HEK293 (cell line): ENCODE results near the gene KCNH5.

Experiments used
- CTCF ChIA-PET: fragments of 350-600 bp; formaldehyde crosslinking; extraction: SDS; loops from one replicate; lab custom pipeline; 2021; ENCODE audit warnings: antibody characterized with exemption; lab: Yijun Ruan, JAX
- POLR2A ChIA-PET: fragments of 300-600 bp; formaldehyde crosslinking; extraction: SDS; loops from one replicate; lab custom pipeline; 2020; ENCODE audit warnings: antibody characterized with exemption, inconsistent platforms; lab: Yijun Ruan, JAX
- H3K27ac ChIP-seq: fragments of 200-500 bp; sonication (Bioruptor generic); 2 replicates; pipeline ENCODE4 v1.5.1; 2014; ENCODE audit warnings: low read depth, low read length, control low read depth, inconsistent platforms; ENCODE audit errors: extremely low read depth
- H3K36me3 ChIP-seq, 2 experiments: fragments of 200-500 bp in 1 of 2; sonication (Bioruptor generic) in 1 of 2; 1 replicate in 1 of 2; 2 replicates in 1 of 2; pipeline ENCODE4 v1.5.1; 2014 to 2017; ENCODE audit warnings: inconsistent platforms in 2 of 2, low read length in 2 of 2; ENCODE audit not compliant: control insufficient read depth in 2 of 2, insufficient read depth in 1 of 2
- H3K4me1 ChIP-seq: fragments of 200-500 bp; sonication (Bioruptor generic); 2 replicates; pipeline ENCODE4 v1.5.1; 2014; ENCODE audit warnings: mild to moderate bottlenecking, low read length, inconsistent platforms; ENCODE audit not compliant: control insufficient read depth, insufficient read depth
- H3K4me3 ChIP-seq: 2 replicates; pipeline ENCODE4 v1.5.1; 2011; ENCODE audit warnings: low read depth, mild to moderate bottlenecking, control low read depth, low read length, moderate library complexity
- H3K9me3 ChIP-seq: fragments of 200-500 bp; sonication (Bioruptor generic); 2 replicates; pipeline ENCODE4 v1.5.1; 2014; ENCODE audit warnings: low read depth, low read length, inconsistent platforms; ENCODE audit not compliant: control insufficient read depth, insufficient read depth
- BCL11B ChIP-seq: fragments of 450-650 bp; formaldehyde crosslinking; IDR thresholded peaks from 2 replicates; pipeline ENCODE4 v1.5.1; 2016; ENCODE audit warnings: low read depth, missing biosample characterization, missing genetic modification characterization
- GLIS1 ChIP-seq: fragments of 450-650 bp; formaldehyde crosslinking; IDR thresholded peaks from 2 replicates; pipeline ENCODE4 v1.5.1; 2016; ENCODE audit warnings: missing biosample characterization, missing genetic modification characterization
- PRDM1 ChIP-seq: fragments of 450-650 bp; formaldehyde crosslinking; IDR thresholded peaks from 2 replicates; pipeline ENCODE4; 2016; ENCODE audit warnings: missing biosample characterization, missing genetic modification characterization
- ZNF114 ChIP-seq: fragments of 450-650 bp; formaldehyde crosslinking; IDR thresholded peaks from 2 replicates; pipeline ENCODE4 v1.5.0; 2017; ENCODE audit warnings: missing biosample characterization, missing genetic modification characterization
- ZNF133 ChIP-seq: fragments of 450-650 bp; formaldehyde crosslinking; IDR thresholded peaks from 2 replicates; pipeline ENCODE4 v1.5.1; 2016; ENCODE audit warnings: missing biosample characterization, missing genetic modification characterization
- ZNF146 ChIP-seq: fragments of 450-650 bp; formaldehyde crosslinking; IDR thresholded peaks from 2 replicates; pipeline ENCODE4 v1.5.1; 2016; ENCODE audit warnings: missing biosample characterization, missing genetic modification characterization
- ZNF223 ChIP-seq: fragments of 450-650 bp; formaldehyde crosslinking; IDR thresholded peaks from 2 replicates; pipeline ENCODE4 v1.5.1; 2016; ENCODE audit warnings: missing biosample characterization, missing genetic modification characterization
- ZNF501 ChIP-seq: fragments of 450-650 bp; formaldehyde crosslinking; IDR thresholded peaks from 2 replicates; pipeline ENCODE4 v1.5.1; 2016; ENCODE audit warnings: missing biosample characterization, missing genetic modification characterization
- ZNF544 ChIP-seq: fragments of 450-650 bp; formaldehyde crosslinking; IDR thresholded peaks from 2 replicates; pipeline ENCODE4 v1.5.0; 2017; ENCODE audit warnings: missing biosample characterization, missing genetic modification characterization
- ZNF548 ChIP-seq: fragments of 450-650 bp; formaldehyde crosslinking; IDR thresholded peaks from 2 replicates; pipeline ENCODE4 v1.5.1; 2016; ENCODE audit warnings: missing biosample characterization, missing genetic modification characterization
- ZNF624 ChIP-seq: fragments of 450-650 bp; formaldehyde crosslinking; IDR thresholded peaks from 2 replicates; pipeline ENCODE4 v1.5.1; 2017; ENCODE audit warnings: missing biosample characterization, missing genetic modification characterization
- ZNF629 ChIP-seq: fragments of 450-650 bp; formaldehyde crosslinking; IDR thresholded peaks from 2 replicates; pipeline ENCODE4 v1.5.1; 2017; ENCODE audit warnings: missing biosample characterization, missing genetic modification characterization
- ZNF677 ChIP-seq: fragments of 450-650 bp; IDR thresholded peaks from 2 replicates; pipeline ENCODE4 v1.5.0; 2018; ENCODE audit warnings: missing biosample characterization, mild to moderate bottlenecking, missing genetic modification characterization, moderate library complexity
- ZNF768 ChIP-seq: fragments of 450-650 bp; formaldehyde crosslinking; IDR thresholded peaks from 2 replicates; pipeline ENCODE4 v1.5.1; 2018; ENCODE audit warnings: missing biosample characterization, mild to moderate bottlenecking, missing genetic modification characterization
- ZNF792 ChIP-seq: fragments of 450-650 bp; formaldehyde crosslinking; IDR thresholded peaks from 2 replicates; pipeline ENCODE4 v1.5.1; 2016; ENCODE audit warnings: missing biosample characterization, missing genetic modification characterization
- ZXDB ChIP-seq: fragments of 450-650 bp; formaldehyde crosslinking; IDR thresholded peaks from 2 replicates; pipeline ENCODE4 v1.5.1; 2016; ENCODE audit warnings: missing biosample characterization, missing genetic modification characterization
- TF ChIP-seq, protein P1 (sequence below): fragments of 450-650 bp; formaldehyde crosslinking; IDR thresholded peaks from 2 replicates; pipeline ENCODE4 v1.5.1; 2016; ENCODE audit warnings: missing biosample characterization, missing genetic modification characterization
- TF ChIP-seq, protein P2 (sequence below): fragments of 450-650 bp; formaldehyde crosslinking; IDR thresholded peaks from 2 replicates; pipeline ENCODE4 v1.5.1; 2016; ENCODE audit warnings: missing biosample characterization, missing genetic modification characterization
- TF ChIP-seq, protein P3 (sequence below): fragments of 450-650 bp; formaldehyde crosslinking; IDR thresholded peaks from 2 replicates; pipeline ENCODE4 v1.5.1; 2017; ENCODE audit warnings: missing biosample characterization, missing genetic modification characterization
- TF ChIP-seq, protein P4 (sequence below): fragments of 450-650 bp; formaldehyde crosslinking; IDR thresholded peaks from 2 replicates; pipeline ENCODE4 v1.5.1; 2016; ENCODE audit warnings: missing biosample characterization, missing genetic modification characterization, low read depth
- TF ChIP-seq, protein P5 (sequence below): fragments of 450-650 bp; IDR thresholded peaks from 2 replicates; pipeline ENCODE4 v1.5.1; 2018; ENCODE audit warnings: missing biosample characterization, missing genetic modification characterization
- TF ChIP-seq, protein P6 (sequence below): fragments of 450-650 bp; formaldehyde crosslinking; IDR thresholded peaks from 2 replicates; pipeline ENCODE4 v1.5.1; 2016; ENCODE audit warnings: missing biosample characterization, missing genetic modification characterization

KCNH5 gene

DNA sequence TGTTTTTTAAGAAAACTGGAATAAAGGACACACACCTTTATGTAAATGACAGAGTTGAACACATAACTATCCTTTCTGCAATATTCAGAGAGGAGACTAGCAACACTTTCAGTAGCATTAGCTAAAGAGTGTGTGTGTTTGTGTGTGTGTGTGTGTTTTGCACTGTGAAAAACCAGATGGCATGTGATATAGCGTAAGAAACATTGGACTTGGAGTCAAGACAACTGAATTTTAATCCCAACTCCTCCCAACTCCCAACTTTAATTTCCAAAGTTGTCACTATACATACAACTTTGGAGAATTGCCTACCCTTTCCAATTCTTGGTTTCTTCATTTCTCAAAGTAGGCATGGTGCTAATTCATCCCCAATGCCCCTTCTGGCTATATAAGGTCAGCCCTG is 347.8 kb downstream of the KCNH5 start:
- TF ChIP-seq BCL11B (no peak), ZNF114 (no peak), ZNF146 (no peak), ZNF768 (tag by site-specific recombination) (no peak), ZNF548 (tag by site-specific recombination) (no peak)
- TF ChIP-seq, protein P1, sequence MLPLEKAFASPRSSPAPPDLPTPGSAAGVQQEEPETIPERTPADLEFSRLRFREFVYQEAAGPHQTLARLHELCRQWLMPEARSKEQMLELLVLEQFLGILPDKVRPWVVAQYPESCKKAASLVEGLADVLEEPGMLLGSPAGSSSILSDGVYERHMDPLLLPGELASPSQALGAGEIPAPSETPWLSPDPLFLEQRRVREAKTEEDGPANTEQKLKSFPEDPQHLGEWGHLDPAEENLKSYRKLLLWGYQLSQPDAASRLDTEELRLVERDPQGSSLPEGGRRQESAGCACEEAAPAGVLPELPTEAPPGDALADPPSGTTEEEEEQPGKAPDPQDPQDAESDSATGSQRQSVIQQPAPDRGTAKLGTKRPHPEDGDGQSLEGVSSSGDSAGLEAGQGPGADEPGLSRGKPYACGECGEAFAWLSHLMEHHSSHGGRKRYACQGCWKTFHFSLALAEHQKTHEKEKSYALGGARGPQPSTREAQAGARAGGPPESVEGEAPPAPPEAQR: no peak
- TF ChIP-seq, protein P2, sequence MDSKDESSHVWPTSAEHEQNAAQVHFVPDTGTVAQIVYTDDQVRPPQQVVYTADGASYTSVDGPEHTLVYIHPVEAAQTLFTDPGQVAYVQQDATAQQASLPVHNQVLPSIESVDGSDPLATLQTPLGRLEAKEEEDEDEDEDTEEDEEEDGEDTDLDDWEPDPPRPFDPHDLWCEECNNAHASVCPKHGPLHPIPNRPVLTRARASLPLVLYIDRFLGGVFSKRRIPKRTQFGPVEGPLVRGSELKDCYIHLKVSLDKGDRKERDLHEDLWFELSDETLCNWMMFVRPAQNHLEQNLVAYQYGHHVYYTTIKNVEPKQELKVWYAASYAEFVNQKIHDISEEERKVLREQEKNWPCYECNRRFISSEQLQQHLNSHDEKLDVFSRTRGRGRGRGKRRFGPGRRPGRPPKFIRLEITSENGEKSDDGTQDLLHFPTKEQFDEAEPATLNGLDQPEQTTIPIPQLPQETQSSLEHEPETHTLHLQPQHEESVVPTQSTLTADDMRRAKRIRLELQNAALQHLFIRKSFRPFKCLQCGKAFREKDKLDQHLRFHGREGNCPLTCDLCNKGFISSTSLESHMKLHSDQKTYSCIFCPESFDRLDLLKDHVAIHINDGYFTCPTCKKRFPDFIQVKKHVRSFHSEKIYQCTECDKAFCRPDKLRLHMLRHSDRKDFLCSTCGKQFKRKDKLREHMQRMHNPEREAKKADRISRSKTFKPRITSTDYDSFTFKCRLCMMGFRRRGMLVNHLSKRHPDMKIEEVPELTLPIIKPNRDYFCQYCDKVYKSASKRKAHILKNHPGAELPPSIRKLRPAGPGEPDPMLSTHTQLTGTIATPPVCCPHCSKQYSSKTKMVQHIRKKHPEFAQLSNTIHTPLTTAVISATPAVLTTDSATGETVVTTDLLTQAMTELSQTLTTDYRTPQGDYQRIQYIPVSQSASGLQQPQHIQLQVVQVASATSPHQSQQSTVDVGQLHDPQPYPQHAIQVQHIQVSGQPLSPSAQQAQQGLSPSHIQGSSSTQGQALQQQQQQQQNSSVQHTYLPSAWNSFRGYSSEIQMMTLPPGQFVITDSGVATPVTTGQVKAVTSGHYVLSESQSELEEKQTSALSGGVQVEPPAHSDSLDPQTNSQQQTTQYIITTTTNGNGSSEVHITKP: no peak
- POLR2A ChIA-PET: no interaction called here
- H3K9me3 ChIP-seq: no peaks in the 10 kb centered on the region
- no peaks in the 10 kb centered on the region for H3K4me1 ChIP-seq
- H3K36me3 ChIP-seq: no peaks in the 10 kb centered on the region
- CTCF ChIA-PET: interaction anchor here (0.7 kb wide), 1 partner anchor 519 kb away, joined by 5 read pairs; no protein-coding TSS in a partner anchor
- H3K4me3 ChIP-seq: no peak overlapping the region
- H3K27ac ChIP-seq: no peak overlapping the region

DNA sequence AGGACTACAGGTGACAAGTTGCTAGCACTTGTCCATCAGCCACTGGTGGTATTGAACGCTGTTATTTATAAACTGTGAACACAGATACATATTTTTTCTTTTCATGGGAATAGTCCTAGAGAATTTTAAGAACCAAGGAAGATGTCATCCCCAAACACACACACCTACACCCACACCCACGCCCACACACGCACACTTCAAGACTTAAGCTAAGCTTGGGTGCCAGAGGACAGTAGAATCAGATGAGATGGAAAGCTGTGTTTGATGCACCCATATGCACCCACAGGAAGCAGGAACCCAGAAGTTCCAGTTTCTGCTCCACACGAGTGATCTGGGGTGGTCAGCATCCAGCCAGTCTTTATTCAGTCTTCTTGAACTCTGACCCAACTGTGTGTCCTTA is 348.3 kb downstream of the KCNH5 start:
- no peak overlapping the region for H3K27ac ChIP-seq
- H3K9me3 ChIP-seq: no peaks in the 10 kb centered on the region
- ChIA-PET CTCF (no interaction called here), POLR2A (no interaction called here)
- no peaks in the 10 kb centered on the region for H3K36me3 ChIP-seq
- TF ChIP-seq ZNF624: no peak
- no peak for TF ChIP-seq ZNF501 (tag by site-specific recombination)
- no peak for TF ChIP-seq ZNF792
- no peak for TF ChIP-seq ZNF677 (tag by site-specific recombination)
- TF ChIP-seq, protein P3, sequence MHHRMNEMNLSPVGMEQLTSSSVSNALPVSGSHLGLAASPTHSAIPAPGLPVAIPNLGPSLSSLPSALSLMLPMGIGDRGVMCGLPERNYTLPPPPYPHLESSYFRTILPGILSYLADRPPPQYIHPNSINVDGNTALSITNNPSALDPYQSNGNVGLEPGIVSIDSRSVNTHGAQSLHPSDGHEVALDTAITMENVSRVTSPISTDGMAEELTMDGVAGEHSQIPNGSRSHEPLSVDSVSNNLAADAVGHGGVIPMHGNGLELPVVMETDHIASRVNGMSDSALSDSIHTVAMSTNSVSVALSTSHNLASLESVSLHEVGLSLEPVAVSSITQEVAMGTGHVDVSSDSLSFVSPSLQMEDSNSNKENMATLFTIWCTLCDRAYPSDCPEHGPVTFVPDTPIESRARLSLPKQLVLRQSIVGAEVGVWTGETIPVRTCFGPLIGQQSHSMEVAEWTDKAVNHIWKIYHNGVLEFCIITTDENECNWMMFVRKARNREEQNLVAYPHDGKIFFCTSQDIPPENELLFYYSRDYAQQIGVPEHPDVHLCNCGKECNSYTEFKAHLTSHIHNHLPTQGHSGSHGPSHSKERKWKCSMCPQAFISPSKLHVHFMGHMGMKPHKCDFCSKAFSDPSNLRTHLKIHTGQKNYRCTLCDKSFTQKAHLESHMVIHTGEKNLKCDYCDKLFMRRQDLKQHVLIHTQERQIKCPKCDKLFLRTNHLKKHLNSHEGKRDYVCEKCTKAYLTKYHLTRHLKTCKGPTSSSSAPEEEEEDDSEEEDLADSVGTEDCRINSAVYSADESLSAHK (tag by site-specific recombination): no peak
- TF ChIP-seq, protein P4, sequence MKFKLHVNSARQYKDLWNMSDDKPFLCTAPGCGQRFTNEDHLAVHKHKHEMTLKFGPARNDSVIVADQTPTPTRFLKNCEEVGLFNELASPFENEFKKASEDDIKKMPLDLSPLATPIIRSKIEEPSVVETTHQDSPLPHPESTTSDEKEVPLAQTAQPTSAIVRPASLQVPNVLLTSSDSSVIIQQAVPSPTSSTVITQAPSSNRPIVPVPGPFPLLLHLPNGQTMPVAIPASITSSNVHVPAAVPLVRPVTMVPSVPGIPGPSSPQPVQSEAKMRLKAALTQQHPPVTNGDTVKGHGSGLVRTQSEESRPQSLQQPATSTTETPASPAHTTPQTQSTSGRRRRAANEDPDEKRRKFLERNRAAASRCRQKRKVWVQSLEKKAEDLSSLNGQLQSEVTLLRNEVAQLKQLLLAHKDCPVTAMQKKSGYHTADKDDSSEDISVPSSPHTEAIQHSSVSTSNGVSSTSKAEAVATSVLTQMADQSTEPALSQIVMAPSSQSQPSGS (tag by site-specific recombination): no peak
- TF ChIP-seq, protein P5, sequence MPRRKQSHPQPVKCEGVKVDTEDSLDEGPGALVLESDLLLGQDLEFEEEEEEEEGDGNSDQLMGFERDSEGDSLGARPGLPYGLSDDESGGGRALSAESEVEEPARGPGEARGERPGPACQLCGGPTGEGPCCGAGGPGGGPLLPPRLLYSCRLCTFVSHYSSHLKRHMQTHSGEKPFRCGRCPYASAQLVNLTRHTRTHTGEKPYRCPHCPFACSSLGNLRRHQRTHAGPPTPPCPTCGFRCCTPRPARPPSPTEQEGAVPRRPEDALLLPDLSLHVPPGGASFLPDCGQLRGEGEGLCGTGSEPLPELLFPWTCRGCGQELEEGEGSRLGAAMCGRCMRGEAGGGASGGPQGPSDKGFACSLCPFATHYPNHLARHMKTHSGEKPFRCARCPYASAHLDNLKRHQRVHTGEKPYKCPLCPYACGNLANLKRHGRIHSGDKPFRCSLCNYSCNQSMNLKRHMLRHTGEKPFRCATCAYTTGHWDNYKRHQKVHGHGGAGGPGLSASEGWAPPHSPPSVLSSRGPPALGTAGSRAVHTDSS: no peak
- no peak for TF ChIP-seq PRDM1
- no peak for TF ChIP-seq GLIS1 (tag by site-specific recombination)
- no peak for TF ChIP-seq ZNF629
- TF ChIP-seq ZNF133 (tag by site-specific recombination): no peak
- TF ChIP-seq ZXDB (tag by site-specific recombination): no peak
- TF ChIP-seq, protein P6, sequence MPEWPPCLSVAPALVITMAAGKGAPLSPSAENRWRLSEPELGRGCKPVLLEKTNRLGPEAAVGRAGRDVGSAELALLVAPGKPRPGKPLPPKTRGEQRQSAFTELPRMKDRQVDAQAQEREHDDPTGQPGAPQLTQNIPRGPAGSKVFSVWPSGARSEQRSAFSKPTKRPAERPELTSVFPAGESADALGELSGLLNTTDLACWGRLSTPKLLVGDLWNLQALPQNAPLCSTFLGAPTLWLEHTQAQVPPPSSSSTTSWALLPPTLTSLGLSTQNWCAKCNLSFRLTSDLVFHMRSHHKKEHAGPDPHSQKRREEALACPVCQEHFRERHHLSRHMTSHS (tag by site-specific recombination): no peak
- no peak for TF ChIP-seq ZNF223
- TF ChIP-seq ZNF544 (tag by site-specific recombination): no peak
- H3K4me3 ChIP-seq: no peak overlapping the region
- H3K4me1 ChIP-seq: no peaks in the 10 kb centered on the region
